Amniotic stem cell (primary cell): ENCODE results near the gene ZNF322.
"Not testable (repeated sequence)": the region's sequence is repeated elsewhere in the genome, so short reads cannot be mapped to it uniquely, and the experiment has no call there.

Experiments used
- DNase-seq: peaks from one replicate; lab custom pipeline; 2025; lab: John Stamatoyannopoulos, UW

Gene ZNF322, protein sequence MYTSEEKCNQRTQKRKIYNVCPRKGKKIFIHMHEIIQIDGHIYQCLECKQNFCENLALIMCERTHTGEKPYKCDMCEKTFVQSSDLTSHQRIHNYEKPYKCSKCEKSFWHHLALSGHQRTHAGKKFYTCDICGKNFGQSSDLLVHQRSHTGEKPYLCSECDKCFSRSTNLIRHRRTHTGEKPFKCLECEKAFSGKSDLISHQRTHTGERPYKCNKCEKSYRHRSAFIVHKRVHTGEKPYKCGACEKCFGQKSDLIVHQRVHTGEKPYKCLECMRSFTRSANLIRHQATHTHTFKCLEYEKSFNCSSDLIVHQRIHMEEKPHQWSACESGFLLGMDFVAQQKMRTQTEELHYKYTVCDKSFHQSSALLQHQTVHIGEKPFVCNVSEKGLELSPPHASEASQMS

DNA sequence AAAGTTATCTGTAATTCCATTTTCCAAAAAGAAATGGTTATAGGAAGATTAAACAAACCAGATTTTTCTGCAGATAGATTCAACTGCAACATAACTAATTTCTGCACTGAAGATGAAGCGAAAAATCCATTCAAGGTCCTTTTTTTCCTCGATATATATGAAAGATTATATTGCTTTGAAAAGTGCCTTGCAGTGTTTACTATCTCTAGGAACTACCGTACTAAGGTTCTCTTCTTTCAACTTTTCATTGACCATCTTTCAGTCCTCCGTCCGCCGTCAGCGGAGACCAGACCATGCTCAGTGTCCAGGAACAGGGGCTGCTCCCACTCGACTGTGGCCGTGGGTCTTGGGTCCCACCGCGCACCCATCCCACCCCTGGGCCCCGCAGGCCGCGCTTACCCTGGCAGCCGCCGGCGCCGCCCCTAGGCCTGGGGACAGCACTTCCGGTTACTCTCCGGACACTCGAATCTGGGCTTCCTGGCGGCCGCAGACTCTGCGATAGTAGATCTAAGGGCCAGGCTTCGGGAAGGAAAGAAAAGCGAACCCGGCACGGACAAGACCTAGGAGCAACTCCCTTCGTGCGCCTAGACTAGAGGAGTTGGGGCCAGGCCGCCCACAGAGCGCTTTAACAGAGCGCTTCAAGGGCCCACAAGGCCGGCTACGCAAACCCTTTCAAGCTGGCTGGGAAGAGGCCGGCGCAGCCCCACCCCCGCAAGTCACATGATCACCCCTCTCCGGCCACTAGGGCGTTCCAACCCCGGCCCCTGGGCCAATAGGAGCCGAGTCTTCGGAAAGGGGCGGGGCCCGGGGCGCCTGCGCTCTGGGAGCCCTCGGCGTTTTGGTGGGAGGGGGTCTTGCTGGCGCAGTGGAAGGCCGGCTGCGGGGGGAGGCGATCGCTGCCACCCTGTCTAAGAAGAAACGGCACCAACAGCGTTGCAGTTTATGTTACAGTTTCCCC, at the start of gene ZNF322:
Gene ZNF322, minus strand, starts transcription at position 705 of the 958 bp plus-strand sequence. CDS start 21,193 bp downstream, outside the sequence.
- peak; percentile 76 for DNase-seq

DNA sequence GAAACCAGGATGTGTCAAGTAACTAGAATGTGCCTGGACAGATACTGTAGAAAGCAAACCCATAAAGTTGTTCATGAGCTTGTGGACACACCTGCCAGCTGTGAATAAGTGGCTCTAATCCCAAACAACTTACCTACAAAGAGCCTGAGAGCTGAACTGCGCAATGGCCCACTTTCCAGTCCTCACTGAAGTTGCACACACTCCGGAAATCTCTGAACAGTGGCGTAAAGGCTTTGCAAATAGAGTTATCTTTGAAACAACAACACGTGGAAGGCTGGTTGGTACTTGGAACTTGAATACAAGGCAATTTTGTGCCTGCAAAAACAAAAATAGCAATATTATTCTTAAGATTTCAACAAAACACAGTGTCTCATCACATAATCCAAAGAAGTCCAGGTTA, 46.2 kb upstream of the ZNF322 start:
- not testable (repeated sequence) for DNase-seq

DNA sequence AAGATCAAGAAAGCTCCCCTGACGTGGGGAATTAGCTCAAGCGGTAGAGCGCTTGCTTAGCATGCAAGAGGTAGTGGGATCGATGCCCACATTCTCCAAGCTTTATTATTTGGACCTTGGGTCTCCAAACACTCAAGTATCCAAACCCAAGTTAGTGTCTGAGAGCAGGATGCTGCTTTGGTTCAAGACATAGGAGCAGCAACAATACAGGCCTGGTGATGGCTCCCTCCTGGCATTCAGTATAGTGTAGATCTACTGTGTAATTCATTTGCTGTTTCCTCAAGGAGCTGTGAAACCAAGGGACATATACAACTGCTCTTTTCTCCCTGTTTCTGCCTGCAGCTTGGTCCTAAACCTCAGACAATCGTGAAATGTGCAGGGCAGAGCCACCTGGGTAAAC, 45.8 kb upstream of the ZNF322 start:
- DNase-seq: not testable (repeated sequence)

DNA sequence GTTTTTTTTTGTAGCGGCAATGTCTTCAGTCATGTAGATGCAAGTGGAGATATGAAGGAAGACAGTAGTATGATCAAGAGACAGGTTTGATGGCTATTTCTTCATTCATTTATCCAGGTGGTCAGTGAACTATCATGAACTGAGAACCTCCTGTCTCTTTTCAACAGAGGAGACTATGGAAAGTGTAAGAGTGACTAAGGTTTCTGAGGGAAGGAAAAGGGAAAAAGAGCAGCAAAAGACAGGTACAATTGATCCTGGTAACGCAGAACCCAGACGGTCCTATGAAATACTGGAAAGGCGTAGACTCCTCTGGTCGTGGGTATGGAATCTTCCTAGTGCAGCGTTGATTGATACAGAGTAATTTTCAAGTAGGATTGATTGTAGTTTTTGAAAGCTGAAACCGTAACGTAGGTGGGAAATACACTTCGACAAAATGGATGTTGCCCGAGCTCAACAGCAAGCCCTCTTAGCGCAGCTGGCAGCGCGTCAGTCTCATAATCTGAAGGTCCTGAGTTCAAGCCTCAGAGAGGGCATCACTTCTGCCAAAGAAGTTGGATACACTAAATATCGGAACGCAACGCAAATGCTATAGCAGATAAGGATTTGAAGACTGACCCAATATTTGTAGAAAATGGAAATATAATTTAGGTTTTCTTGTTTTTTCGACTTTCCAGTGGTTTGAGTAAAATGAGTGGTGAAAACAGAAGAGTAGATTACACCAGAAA, 41.6 kb upstream of the ZNF322 start:
- not testable (repeated sequence) for DNase-seq

DNA sequence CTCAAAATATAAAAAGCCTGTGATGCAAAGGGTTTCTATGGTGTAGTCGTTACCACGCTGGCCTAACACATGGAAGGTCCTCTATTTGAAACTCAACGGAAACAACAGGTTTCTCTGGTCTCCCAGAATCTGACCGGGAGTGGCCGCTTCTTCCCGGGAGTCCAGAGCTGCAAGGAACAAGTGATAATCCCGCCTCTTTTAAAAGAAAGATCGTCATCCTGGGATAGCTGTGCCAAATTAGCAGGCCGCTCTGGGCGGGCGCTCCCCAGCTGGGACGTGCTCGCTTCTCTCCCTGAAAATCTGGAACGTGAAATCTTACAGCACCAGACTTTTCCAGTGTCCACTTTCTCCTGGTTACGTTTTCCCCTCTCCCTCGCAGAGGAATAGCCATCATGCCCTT, 38.0 kb upstream of the ZNF322 start:
- not testable (repeated sequence) for DNase-seq

DNA sequence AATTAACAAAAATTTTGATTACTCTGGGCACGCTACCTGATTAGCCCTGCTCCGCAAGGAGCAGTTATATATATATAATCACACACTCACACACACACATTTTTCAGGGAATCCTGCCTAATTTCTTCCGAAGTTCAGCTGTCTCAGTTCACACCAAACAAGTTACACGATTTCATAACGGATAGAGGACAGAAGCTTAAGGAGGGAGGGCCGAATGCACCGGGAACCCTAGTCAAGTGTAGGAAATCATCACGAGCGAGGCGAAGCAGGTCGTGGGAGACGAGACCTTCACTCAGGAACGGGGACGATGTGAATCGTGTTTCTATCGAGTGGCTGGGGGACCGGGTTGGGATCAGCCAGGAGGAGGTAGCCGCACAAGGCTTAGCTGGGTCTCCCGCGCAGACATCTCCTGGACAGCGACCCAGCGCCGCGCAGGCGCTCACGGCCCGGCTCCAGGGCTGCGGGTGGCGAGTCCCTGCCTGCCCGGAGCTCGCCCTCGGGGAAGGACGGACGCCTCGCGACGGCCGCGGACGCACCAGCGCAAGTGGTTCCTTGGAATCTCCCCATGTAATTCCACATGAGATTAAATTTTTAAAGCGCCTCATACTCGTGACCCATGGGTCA, 29.9 kb upstream of the ZNF322 start:
- DNase-seq: not testable (repeated sequence)

DNA sequence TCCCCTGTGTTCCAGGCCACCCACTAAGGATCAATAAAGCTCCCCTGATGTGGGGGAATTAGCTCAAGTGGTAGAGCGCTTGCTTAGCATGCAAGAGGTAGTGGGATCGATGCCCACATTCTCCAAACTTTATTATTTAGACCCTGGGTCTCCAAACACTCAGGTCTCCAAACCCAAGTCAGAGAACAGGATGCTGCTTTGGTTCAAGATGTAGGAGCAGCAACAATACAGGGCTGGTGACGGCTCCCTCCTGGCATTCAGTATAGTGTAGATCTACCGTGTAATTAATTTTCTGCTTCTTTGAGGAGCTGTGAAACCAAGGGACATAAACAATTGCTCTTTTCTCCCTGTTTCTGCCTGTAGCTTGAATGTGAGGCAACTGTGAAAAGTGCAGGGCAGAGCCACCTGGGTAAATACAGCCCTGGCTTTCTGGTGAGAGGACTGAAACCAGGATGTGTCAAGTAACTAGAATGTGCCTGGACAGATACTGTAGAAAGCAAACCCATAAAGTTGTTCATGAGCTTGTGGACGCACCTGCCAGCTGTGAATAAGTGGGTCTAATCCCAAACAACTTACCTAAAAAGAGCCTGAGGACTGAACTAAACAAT, 23.0 kb upstream of the ZNF322 start:
- DNase-seq: not testable (repeated sequence)

DNA sequence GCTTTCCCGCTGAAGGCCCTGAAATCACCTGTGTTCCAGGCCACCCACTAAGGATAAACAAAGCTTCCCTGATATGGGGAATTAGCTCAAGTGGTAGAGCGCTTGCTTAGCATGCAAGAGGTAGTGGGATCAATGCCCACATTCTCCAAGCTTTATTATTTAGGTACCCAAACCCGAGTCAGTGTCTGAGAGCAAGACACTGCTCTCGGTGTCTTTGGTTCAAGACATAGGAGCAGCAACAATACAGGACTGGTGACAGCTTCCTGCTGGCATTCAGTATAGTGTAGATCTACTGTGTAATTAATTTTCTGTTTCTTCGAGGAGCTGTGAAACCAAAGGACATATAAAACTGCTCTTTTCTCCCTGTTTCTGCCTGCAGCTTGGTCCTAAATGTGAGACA, 13.7 kb upstream of the ZNF322 start:
- not testable (repeated sequence) for DNase-seq

DNA sequence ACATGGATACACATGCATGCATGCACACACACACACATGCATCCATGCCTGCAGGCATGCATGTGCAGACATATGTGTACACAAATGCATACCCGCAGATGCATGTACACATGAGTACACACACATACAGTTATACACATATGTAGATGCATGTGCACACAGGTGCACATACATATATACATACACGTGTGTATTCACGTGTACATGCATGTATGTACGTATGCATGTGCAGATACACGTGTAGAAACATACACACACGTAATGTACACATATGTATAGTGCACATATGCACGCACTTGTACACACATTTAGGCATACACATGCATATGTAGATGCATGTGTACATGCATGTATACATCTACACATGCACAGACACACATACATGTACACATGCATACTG, 11.0 kb upstream of the ZNF322 start:
- DNase-seq: not testable (repeated sequence)

DNA sequence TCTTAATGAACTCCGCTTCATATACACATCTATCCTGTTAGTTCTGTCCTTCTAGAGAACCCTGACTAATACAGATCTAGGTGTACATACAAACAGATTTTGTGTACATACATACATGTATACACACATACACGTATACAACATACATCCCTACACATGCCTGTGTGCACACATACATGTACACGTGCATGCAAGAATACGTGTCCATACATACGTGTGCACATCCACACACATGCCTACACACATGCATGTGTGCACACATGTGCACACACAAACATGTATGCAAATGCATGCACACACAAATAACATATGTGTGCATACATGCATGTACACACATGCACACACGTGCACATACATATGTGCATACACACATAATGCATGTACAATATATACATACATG, 10.5 kb upstream of the ZNF322 start:
- not testable (repeated sequence) for DNase-seq

DNA sequence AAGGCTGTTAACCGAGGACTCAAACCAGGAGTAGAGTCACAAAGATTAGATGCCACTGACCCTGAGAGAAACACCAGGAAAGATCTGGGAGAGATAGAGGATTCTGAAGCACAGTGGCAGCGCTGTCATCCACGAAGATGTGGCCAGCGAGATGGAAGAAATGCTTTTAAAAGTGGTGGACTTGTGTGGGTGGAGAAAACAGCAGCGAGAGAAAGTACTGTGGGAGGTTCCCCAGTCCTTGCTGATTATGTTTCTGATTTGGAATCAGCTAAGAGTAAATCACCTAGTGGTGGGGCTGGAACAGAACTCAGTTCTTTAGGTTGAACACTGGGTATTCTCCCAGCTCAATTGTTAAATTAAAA, 435 bp upstream of the ZNF322 start:
- no peak for DNase-seq

DNA sequence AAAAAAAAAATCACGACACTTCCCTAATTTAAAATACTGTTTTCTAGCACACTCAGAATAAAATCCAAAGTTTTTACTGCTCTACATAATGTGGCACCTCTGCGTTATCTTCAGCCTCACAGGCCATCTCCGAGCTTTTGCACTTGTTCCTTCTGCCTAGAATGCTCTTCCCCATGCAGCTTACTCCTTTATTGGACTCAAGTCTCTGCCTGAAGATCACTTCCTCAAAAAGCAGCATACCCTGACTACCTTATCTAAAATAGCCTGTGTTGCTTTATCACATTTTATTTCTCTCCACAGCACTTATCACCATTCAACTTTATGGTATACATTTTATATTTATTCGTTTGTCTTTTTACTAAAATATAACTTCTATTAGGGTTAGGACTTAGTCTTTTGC, 2.3 kb downstream of the ZNF322 start:
- no peak for DNase-seq

DNA sequence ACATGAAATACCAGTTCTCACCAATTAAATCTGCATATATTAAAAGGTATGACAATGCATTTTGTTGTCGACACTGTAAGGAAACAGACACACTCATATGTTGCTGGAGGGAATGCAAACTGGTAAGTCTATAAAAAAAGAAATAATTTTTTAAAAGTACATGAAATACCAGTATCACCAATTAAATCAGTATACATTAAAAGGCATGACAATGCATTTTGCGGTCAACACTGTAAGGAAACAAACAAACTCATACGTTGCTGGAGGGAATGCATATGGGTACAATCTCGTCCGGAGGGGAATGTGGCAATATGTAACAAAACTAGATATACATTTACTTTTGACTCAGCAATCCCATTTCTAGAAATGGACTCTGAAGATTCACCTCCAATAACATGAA, 6.5 kb downstream of the ZNF322 start:
- no peak for DNase-seq

DNA sequence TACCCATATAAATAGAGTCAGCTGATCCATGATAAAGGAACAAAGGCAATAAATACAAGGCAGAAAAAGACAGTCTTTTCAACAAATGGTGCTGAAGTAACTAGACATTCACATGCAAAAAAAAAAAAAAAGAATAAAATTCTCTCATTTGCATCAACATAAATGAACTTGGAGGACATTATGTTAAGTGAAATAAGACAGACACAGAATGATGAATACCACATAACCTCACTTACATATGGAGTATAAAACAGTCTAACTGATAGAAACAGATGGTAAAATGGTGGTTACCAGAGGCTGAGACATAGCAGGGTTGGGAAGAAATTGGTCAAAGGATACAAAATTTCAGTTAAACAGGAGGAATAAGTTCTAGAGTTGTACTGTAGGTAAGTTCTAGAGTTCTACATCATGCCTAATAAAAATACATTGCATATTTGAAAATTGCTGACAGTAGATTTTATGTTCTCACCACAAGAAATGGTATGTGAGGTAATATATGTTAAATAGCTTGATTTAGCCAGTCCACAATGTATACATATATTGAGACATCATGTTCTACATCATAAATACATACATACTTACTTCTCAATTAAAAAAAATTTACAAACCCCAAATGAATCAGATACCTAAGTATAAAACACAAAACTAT, 8.3 kb downstream of the ZNF322 start:
- no peak for DNase-seq

DNA sequence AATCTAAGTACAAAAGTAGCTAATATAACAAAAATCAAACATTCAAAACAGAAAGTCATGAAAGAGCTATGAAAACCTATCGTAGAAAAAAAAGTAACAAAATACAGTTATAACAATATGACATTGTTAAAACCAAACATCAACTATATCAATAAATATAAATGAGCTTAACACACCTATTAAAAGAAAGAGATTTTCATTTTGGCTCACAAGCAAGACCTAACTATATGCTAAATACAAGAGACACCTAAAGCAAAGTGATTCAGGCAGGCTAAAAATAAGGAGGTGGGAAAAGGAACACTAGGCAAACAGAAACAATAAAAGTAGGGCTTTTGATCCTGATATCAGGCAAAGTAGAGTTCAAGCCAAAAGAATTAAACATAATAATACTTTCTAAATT, 13.5 kb downstream of the ZNF322 start:
- no peak for DNase-seq

DNA sequence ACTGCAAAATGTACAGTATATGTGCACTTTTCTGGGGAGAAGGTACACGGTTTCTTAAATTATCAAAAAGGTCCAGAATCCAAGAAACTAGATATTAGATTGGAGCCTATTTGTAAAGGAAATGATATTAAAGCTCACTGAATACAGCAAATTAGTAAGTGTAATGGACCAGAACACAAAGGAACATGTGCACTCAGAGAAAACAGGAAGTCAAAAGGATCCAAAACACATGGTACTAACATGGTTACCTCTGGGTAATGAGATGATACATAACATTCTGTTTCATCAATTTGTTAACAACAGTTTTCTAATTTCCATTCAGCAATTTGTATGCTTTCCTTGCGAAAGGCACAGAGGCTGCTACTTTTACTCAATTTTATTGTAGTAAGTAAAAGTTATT, 18.7 kb downstream of the ZNF322 start:
- DNase-seq: no peak

DNA sequence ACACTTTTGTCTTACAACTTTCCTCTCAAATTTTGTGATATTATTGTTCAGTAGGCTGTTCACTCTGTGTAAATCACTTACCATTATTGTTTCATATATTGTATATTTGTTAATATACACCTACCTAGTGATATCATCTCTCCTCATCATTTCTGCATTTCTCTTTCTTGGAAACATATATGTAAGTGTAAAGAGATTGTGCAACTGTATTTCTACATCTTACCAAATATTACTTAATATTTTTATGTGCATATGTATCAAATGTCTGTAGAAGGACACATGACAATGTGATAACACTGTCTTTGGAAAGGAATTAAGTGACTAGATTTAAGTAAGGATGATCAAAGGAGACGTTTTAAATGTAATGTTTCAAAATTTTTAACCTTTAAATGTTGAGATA, 30.2 kb downstream of the ZNF322 start:
- DNase-seq: no peak

DNA sequence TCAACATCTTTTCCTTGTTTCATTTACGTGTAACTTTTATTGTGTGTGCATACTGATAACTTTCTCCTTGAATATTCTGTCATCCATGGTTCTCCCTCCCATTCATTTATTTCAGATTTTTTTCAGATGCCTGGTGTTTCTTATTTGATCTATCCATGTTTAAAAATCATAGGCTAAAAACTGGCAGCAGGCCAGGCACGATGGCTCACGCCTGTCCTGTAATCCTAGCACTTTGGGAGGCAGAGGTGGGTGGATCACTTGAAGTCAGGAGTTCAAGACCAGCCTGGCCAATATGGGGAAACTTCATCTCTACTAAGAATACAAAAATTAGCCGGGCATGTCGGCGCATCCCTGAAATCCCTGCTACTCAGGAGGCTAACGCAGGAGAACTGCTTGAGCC, 31.7 kb downstream of the ZNF322 start:
- DNase-seq: no peak

DNA sequence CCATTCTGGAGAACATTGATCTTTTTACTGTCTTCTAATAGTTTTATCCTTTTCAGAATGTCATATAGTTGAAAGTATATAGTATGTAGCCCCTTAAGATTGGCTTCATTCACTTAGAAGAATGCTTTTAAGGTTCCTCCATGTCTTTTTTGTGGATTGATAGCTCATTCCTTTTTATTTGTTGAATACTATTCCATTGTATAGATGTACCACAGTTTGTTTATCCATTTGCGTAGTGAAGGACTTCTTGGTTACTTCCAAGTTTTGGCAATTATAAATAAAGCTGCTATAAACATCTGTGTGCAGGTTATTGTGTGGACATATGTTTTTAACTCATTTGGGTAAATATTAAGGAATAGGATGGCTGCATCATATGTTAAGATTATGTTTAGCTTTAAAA, 35.0 kb downstream of the ZNF322 start:
- DNase-seq: no peak

DNA sequence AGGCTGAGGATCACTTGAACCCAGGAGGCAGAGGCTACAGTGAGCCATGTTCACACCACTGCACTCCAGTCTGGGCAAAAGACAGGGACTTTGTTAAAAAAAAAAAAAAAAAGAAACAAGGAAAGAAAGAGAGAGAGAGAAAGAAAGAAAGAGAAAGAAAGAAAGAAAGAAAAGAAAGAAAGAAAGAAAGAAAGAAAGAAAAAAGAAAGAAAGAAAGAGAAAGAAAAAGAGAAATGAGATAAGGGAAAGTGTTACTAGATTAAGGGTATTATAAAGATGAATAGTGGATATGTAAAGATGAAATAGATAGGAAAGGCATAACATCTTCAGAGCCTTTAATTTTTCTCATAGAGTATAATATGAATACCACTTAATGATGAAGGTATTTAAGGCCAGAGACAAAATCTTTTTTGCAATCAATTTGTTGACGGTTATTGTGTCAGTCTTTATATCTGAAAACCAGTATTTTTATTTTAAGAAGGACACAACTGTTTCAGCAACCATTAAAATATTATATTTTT, 36.1 kb downstream of the ZNF322 start:
- no peak for DNase-seq
